Measurements from ENCODE around the gene ADIPOQ.
A peak's percentile ranks its signal among the peaks of the same experiment; 100 is the strongest.
"Not testable (repeated sequence)": the region's sequence is repeated elsewhere in the genome, so short reads cannot be mapped to it uniquely, and the experiment has no call there.

The ADIPOQ gene

DNA sequence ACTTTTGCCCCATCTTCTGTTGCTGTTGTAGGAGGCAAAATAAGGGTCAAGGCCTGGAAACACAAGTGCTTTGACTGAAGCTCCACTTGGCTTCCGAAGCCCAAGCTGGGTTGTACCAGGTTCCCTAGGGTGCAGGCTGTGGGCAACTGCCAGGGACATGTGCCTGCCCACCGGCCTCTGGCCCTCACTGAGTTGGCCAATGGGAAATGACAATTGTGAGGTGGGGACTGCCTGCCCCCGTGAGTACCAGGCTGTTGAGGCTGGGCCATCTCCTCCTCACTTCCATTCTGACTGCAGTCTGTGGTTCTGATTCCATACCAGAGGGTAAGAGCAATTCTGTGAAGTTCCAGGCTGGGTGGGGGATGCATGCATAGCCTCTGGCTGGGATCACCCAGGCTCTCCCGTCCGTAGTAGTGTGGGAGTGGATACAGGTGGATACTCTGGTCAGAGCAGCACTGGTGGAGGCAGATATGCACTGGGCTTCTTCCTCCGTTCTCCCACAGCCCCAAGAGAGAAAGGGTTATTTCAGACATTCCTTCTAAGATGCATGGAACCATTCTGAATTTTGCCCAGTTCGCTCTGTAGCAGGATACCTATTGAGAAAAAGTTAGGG is at the start of gene ADIPOQ:
Gene ADIPOQ (plus strand): TSS at position 285 of the 613 bp plus-strand sequence. CDS start 10,349 bp downstream, outside the sequence.
- no peak for DNase-seq (ENCODE audit: low spot score)

DNA sequence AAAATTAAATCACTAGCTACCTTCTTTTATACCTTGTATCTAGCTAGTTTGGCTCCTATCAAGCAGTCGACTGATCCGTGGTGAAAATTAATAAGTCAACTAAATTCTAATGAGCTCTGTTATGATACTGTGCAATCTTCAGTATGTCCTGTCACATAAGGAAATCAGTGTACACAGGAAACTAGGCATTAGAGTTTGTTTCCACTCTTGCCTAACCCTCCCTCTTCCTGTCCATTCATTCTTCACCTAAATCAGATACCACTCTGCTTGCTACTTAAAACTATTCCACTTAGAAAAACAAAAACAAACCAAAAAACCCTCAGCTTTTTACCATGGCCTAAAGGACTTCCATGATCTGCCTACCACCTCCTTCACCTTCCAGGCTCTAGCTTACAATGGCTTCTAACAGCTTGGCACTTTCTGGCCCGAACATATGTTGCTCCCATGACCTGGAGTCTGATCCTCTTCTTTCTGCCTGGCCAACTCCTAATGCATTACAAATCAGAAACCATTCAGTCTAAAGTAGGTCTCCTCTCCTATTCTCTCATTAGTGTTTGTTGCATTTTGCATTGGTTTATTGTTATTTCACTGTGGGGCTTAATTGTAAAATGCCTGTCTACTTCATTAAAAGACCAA is 44.2 kb upstream of the ADIPOQ start:
- DNase-seq (ENCODE audit: low spot score) = no peak

GRCh38 chr3:186800285-186800684 is 42.2 kb upstream of the ADIPOQ start:
- DNase-seq (ENCODE audit: low spot score) = no peak

GRCh38 chr3:186802701-186803100 is 39.8 kb upstream of the ADIPOQ start:
- no peak for DNase-seq (ENCODE audit: low spot score)

- not testable (repeated sequence) for DNase-seq (ENCODE audit: low spot score)
Observed at GRCh38 chr3:186803447-186803846, 39.1 kb upstream of the ADIPOQ start.

DNA sequence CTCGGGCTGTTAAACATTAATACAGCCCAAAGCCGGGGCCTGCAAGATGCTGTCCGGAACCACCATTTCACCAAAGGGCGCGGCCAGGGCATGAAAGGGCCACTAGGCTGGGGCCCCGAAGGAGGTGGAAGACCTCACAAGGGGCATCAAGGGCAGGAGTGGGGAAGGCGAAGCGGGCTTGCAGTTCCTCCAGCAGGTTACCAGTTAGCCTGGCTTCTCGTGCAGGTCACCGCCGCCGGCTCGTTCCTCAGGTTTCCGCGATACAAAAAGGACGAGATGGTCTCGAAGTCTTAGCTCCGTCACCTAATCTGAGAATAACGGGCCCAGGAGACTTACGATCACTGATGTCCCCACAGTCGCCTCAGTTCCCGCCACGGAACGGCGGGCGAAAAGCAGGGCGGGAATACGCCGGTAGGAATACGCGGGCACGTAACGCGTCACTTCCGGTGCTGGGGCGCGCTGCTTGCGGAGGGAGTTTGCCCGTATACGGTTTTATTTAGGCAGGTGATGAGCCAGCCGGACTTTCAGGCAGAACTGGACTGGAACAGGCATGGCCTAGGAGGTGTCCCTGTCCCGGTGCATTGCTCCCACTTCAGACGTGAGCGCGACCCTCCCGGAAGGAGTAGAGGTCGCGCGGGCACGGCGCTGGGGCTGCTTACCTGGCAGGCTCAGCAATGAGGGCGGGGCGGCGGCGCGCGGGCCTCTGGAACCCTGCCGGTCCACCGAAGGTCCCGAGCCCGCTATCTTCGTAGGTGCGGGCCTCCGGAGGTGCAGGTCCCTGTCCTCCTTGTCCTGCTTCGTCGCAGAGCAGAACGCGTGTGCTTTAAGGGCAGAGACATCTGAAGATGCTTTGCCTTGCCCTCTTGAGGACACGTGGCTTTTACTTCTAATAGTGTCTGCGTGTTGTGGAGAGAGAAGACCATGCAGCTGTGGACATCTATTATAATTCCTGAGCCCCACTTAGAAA is 36.1 kb upstream of the ADIPOQ start, which contains the start of gene RFC4:
Gene RFC4 (minus strand): TSS at position 394 of the 967 bp plus-strand sequence. CDS start 1,769 bp downstream, outside the sequence.
- peak; percentile 88 for DNase-seq (ENCODE audit: low spot score)

- no peak for DNase-seq (ENCODE audit: low spot score)
Observed at GRCh38 chr3:186807231-186807630, 35.3 kb upstream of the ADIPOQ start.

GRCh38 chr3:186810336-186810996 is 32.0 kb upstream of the ADIPOQ start:
- DNase-seq (ENCODE audit: low spot score) = no peak

- not testable (repeated sequence) for DNase-seq (ENCODE audit: low spot score)
Observed at GRCh38 chr3:186811313-186811712, 31.2 kb upstream of the ADIPOQ start.

DNA sequence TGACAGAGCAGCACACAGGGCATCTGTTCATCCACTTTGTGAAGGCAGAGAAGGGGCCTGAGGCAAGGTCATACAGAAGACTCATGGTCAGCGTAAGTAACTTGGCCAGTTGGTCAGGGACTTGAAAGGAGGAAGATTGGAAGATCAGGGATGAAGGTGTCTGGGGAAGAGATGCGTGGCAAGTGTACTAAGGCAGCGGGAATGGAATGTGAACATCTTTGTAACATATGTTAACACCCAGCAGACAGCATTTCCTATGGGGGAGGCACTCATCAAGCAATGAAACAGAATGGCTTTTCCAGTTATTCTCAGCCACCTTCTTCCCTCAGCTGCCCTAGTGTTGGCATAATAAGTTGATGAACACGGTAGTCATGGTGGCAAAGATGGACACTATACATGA is 28.4 kb upstream of the ADIPOQ start:
- DNase-seq (ENCODE audit: low spot score) = no peak

DNA sequence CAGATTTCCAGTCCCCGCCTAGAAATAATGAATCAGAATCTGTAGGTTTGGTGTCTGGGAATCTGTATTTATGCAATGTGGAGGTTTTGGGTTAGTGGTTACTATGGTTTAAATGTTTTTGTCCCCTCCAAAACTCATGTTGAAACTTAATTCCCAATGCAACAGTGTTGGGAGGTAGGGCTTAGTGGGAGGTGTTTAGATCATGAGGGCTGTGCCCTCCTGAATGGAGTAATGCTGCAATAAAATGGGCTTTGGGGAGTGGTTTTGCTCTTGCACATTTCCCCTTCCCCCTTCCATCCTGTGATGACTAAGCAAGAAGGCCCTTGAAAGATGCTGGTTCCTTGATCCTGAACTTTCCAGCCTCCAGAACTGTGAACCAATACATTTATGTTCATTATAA is 27.1 kb upstream of the ADIPOQ start:
- no peak for DNase-seq (ENCODE audit: low spot score)

DNA sequence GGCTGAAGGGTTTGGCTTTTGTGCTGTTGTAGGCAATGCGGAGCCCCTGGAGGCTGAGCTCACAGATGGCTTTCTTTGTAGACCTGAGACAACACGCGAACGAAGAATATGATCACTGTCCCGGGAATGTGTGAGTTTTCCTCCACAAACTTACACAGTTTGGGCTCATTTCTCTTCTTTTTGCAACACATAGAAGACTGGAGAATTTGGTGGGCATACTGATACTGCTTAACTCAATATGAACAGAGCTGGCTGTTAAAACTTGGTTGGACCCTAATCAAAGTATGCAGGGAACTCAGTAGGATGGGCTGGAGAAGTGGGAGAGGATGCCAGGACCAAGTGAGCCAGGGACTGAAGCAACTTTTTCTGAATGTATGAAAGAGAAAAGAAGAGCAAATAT is 24.0 kb upstream of the ADIPOQ start:
- DNase-seq (ENCODE audit: low spot score) = no peak

GRCh38 chr3:186818956-186819355 is 23.6 kb upstream of the ADIPOQ start:
- DNase-seq (ENCODE audit: low spot score) = no peak

- DNase-seq (ENCODE audit: low spot score) = peak; percentile 61
Observed at GRCh38 chr3:186821429-186822387, 20.8 kb upstream of the ADIPOQ start.

- not testable (repeated sequence) for DNase-seq (ENCODE audit: low spot score)
Observed at GRCh38 chr3:186822388-186822759, 20.1 kb upstream of the ADIPOQ start.

DNA sequence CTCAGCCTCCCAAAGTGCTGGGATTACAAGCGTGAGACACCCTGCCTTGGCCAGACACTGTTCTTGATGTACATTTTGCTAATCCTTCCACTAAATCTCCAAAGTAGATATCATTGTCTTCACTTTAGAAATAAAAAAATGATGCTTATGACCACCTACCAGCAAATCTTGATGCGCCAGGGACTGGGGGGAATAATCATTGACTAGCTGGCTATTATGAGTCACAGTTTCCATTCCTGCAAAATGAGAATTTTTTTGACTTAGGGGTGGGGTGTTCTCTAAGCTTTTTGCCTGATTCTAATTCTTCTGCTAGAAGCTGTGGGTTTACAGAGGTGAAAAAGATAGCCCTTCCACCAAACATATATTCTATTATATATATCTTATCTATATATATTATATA is 19.1 kb upstream of the ADIPOQ start:
- DNase-seq (ENCODE audit: low spot score) = no peak

DNA sequence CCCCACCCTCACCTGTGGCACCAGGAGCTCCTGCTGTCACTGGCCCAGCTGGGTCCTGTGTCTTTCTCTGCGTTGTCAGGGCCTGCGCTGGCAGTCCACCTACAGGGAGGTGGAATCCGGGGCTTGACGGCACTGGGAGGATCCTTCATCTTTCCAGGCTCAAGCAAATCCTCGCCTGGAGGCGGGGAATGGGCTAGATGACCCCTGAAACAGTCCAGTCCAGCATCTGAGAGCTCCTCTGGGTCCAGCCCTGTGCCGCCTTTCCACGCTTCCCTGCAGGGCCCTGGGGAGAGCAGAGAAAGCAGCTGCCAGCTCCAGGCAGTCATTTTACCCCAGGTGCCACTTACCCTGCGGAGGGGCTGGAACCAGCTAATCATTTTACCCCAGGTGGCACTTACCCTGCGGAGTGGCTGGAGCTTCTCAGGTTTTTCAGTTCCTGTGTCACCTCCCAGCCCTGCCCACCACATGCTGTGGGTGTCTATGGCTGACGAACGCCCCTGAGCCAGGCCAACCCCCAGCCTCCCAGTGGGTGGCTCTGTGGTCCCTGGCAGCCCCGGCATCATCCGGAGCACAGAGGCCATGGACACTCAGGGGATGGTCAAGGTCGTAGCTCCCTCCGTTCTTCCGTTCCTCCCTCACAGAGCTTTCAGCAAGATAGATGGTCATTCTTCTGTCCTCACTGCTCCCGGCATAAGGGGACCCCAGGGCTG is 17.9 kb upstream of the ADIPOQ start:
- DNase-seq (ENCODE audit: low spot score) = peak; percentile 10

DNA sequence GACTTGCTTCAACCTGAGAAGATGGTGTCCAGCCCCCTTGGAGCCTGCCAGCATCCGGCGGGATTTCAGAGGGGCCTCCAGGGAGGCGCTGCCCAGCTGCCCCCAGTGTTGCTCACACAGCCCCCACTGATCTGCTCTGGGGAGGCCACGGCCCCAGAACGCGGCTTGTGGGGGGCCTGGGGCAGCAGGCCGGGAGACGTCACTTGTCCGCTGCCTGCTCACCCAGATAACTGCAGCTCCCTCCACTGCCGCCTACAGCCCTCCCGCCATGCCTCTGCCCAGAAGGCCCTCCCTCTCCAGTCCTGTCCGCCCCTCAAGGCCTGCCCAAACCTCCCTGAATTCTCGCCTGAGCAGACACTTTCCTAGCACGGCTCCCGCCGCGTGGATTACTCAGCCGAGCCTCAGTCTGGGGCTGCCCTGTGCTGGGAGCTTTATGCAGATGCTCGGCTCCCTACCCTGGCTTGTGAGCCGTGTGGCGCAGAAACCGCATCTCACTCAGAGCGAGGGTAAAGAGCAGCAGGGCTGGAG is 17.2 kb upstream of the ADIPOQ start:
- peak; percentile 52 for DNase-seq (ENCODE audit: low spot score)

- peak; percentile 47 for DNase-seq (ENCODE audit: low spot score)
Observed at GRCh38 chr3:186825872-186826409, 16.6 kb upstream of the ADIPOQ start.

All from cerebellar cortex (tissue), 1 donor.